ENCODE results near the gene RPN2. TPM values are rescaled to one million over a fixed set of nuclear protein-coding genes. Genes with fewer than 3 reads are reported as not detected.

Gene RPN2
- total RNA-seq, 3 donors from 2014 or later, result 106 to 193 (median 127) TPM

- H3K4me1 ChIP-seq (ENCODE audit: low read depth), result peaks cover 6% of the 10 kb centered on the region
- DNase-seq (no peak), ATAC-seq (peak; percentile 19)
- no peaks in the 10 kb centered on the region for H3K36me3 ChIP-seq (ENCODE audit: low read depth)
- H3K4me3 ChIP-seq, result no peak overlapping the region
- intact Hi-C loops (cut with DNase I, micrococcal nuclease), result no loop called here
- no peaks in the 10 kb centered on the region for H3K9me3 ChIP-seq
- TF ChIP-seq CTCF (IDR thresholded peaks at IDR 0.05), result no peak
Observed at GRCh38 chr20:37185686-37186085, 6.6 kb downstream of the RPN2 start.

GRCh38 chr20:37188787-37189186, 9.7 kb downstream of the RPN2 start:
- Histone ChIP-seq H3K4me3 (no peak overlapping the region), H3K36me3 (ENCODE audit: low read depth) (no peaks in the 10 kb centered on the region), H3K9me3 (no peaks in the 10 kb centered on the region), H3K4me1 (ENCODE audit: low read depth) (peaks cover 7% of the 10 kb centered on the region)
- intact Hi-C loops (cut with DNase I, micrococcal nuclease), result no loop called here
- DNase-seq (no peak), ATAC-seq (no peak)
- TF ChIP-seq CTCF (IDR thresholded peaks at IDR 0.05), result no peak

GRCh38 chr20:37189416-37190016, 10.4 kb downstream of the RPN2 start:
- Histone ChIP-seq H3K9me3 (no peaks in the 10 kb centered on the region), H3K4me3 (no peak overlapping the region), H3K36me3 (ENCODE audit: low read depth) (no peaks in the 10 kb centered on the region), H3K4me1 (ENCODE audit: low read depth) (peaks cover 7% of the 10 kb centered on the region)
- no peak for TF ChIP-seq CTCF (IDR thresholded peaks at IDR 0.05)
- no peak for ATAC-seq
- DNase-seq, result no peak
- intact Hi-C loops (cut with DNase I, micrococcal nuclease), result loop anchor here (10.0 kb wide), 1 partner anchor 345 kb away; no protein-coding TSS in a partner anchor

GRCh38 chr20:37190354-37191112, 11.4 kb downstream of the RPN2 start:
- intact Hi-C loops (cut with DNase I, micrococcal nuclease), result loop anchor here (10.0 kb wide), 1 partner anchor 344 kb away; no protein-coding TSS in a partner anchor
- TF ChIP-seq CTCF (IDR thresholded peaks at IDR 0.05), result no peak
- ATAC-seq (no peak), DNase-seq (no peak)
- Histone ChIP-seq H3K9me3 (no peaks in the 10 kb centered on the region), H3K4me1 (ENCODE audit: low read depth) (peaks cover 7% of the 10 kb centered on the region), H3K36me3 (ENCODE audit: low read depth) (no peaks in the 10 kb centered on the region), H3K4me3 (no peak overlapping the region)

GRCh38 chr20:37192137-37192854, 13.2 kb downstream of the RPN2 start:
- peak; percentile 98 for ATAC-seq
- peak; percentile 75 to 94 (median 88) for DNase-seq
- peak; percentile 90 for TF ChIP-seq CTCF (IDR thresholded peaks at IDR 0.05)
- H3K4me3 ChIP-seq, result no peak overlapping the region
- intact Hi-C loops (cut with DNase I, micrococcal nuclease), result loop anchor here (10.0 kb wide), 1 partner anchor 343 kb away; no protein-coding TSS in a partner anchor
- no peaks in the 10 kb centered on the region for H3K9me3 ChIP-seq
- H3K4me1 ChIP-seq (ENCODE audit: low read depth), result peaks cover 7% of the 10 kb centered on the region
- no peaks in the 10 kb centered on the region for H3K36me3 ChIP-seq (ENCODE audit: low read depth)

Data from mucosa of descending colon (tissue), 3 donors.